T-helper 2 cell treated with Interferon-gamma antibody and Interleukin-4, amounts not matched to agents 100 ng/mL and 5 ng/mL, for 36 hours (primary cell): ENCODE results near the gene SMAD3. TPM values are rescaled to one million over a fixed set of nuclear protein-coding genes. Genes with fewer than 3 reads are reported as not detected.

ENCODE experiments used
- intact Hi-C: fragments of 100-400 bp; cut with micrococcal nuclease; formaldehyde crosslinking; loops from one replicate; pipeline ENCODE4 v1.15.1; 2023
- total RNA-seq: library from RNA; stranded (reverse); gene quantifications from 2 replicates; pipeline ENCODE4 v1.2.3, GENCODE V29; 2022

SMAD3 gene
- total RNA-seq, 1 donor from 2014 or later = 75.6 TPM

DNA sequence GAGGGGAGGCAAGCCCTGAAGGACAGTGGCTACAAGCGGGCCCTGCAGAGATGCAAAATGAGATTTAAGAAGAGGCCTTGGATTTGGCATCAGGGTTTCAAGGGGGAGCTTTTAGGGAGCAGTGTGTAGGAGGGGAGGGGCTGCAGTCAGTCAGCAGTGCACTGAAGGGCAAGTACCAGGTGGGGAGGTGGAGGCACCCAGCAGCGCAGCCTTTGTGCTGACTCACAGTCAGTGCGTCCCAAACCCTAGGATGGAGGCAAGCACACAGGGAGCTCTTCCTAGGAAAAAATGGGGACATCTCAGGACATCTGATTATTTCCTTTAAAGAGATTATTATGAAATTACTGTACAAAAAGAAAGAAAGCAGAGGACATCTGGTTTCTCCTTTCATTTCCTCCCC, 109.0 kb downstream of the SMAD3 start:
- intact Hi-C loops = loop anchor here (10.0 kb wide), 1 partner anchor 230 kb away; no protein-coding TSS in a partner anchor

DNA sequence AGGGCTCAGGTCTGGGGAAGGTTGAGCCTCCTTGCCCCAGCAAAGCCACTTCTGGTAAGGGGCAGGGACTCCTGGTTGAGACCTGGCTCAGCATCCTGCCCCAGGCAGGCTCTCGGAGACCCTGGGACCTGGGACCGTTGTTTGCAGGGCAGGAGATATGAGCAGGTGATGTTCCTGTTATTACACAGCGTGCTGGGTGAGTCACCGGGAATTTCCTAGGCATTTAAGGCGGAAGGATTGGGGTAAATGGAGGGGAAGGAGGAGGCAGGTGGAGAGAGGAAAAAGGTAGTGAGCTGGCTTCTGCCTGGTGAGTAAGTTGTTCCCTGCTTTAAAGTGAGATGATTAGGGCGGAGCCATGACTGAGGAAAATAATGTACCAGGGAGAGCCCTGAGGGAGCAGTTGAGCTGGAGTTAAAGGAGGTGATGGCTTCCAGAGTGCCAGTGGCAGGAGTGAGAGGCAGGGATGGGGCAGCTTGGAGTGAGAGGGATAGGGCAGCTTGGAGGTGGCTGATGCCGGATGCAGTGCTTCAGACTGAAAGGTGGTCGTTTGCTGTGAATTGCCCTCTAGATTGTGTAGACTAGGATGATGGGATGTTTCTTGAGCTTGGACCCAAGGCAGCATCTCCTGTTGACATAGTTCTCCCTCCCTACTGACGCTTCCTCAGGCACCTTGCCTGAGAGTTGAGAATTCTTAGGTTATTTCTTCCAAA, 109.6 kb downstream of the SMAD3 start:
- intact Hi-C loops = loop anchor here (10.0 kb wide), 1 partner anchor 230 kb away; no protein-coding TSS in a partner anchor

GRCh38 chr15:67175643-67176071, 110.3 kb downstream of the SMAD3 start:
- intact Hi-C loops = loop anchor here (10.0 kb wide), 1 partner anchor 231 kb away; no protein-coding TSS in a partner anchor

DNA sequence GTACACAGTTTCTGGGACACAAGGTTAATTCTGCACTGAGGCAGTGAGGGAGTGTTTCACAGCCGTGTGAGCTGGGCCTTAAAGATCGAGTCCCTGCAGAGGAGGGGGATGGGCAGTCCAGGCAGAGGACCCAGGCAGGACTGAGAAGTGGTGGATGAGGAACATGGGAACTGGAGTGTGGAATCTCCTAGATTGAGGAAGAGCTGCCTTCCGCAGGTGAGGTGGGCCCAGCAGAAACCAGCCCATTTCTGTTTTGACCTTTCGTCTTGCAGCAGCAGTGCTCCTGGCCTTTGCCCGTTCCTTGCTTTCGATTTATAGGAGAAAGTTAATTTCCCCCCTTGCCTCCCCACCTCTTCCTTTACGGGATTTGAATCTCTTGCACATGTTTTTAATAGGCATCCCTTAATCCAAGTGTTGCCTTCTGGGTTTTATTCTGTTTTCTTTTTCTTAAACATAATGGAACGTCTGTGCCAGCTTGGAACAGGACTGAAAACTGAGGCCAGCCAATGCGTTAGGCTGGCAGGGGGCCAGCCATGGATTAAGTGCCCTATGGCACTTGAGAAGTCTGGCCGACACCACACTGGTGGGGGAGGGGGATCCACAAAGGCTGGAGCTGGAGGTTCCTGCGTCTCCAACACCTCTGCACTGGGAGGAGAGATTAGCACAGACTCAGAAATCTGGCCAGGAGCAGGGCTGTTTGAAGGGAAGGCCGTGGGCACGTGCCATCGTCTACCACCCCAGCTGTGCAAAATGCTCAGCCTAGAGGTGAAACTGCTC, 111.0 kb downstream of the SMAD3 start:
- intact Hi-C loops = loop anchor here (10.0 kb wide), 1 partner anchor 232 kb away; no protein-coding TSS in a partner anchor

GRCh38 chr15:67177752-67178151, 112.3 kb downstream of the SMAD3 start:
- intact Hi-C loops = loop anchor here (10.0 kb wide), 1 partner anchor 233 kb away; no protein-coding TSS in a partner anchor

GRCh38 chr15:67178569-67179210, 113.3 kb downstream of the SMAD3 start:
- intact Hi-C loops = loop anchor here (10.0 kb wide), 1 partner anchor 234 kb away; no protein-coding TSS in a partner anchor

- intact Hi-C loops = loop anchor here (10.0 kb wide), 1 partner anchor 235 kb away; no protein-coding TSS in a partner anchor
Measured at GRCh38 chr15:67179411-67179995, 114.1 kb downstream of the SMAD3 start.

- intact Hi-C loops = no loop called here
Measured at GRCh38 chr15:67180035-67180434, 114.6 kb downstream of the SMAD3 start.

- intact Hi-C loops = no loop called here
Measured at GRCh38 chr15:67180514-67181191, 115.3 kb downstream of the SMAD3 start.

DNA sequence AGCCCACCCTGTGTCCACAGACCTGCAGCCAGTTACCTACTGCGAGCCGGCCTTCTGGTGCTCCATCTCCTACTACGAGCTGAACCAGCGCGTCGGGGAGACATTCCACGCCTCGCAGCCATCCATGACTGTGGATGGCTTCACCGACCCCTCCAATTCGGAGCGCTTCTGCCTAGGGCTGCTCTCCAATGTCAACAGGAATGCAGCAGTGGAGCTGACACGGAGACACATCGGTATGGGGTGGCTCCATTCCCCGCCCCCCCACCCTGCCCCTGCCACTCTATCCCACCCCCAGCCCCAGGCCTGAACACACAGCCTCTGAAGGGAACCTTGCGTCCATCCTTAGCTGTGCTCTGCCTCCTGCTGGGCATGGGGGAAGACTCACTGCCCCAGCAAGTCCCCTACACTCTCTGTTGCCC, 115.8 kb downstream of the SMAD3 start:
- intact Hi-C loops = no loop called here

GRCh38 chr15:67183443-67184169, 118.2 kb downstream of the SMAD3 start:
- intact Hi-C loops = no loop called here

GRCh38 chr15:67184208-67184925, 119.0 kb downstream of the SMAD3 start:
- intact Hi-C loops = no loop called here

- intact Hi-C loops = no loop called here
Measured at GRCh38 chr15:67185051-67185450, 119.6 kb downstream of the SMAD3 start.

GRCh38 chr15:67185621-67186225, 120.3 kb downstream of the SMAD3 start:
- intact Hi-C loops = no loop called here

DNA sequence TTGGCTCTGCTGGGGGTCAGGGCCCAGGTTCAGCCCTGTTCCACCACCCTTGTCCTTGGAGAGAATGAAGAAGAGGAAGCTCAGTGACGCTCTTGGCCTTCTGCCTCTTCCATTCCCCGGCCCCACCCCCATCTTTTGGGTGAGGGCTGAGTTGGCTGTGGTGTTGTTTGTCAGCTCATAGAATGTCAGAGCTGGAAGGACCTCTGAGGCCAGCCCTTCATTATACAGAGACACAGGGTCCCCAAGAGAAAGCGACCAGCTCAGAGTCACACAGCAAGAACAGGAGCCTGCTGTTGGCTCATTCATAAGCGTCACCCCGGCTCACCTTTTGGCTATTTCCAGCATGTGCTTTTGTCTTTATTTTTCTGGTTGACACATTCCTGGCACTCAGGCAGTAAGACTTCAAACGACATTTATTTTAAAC, 120.8 kb downstream of the SMAD3 start:
- intact Hi-C loops = no loop called here

GRCh38 chr15:67186688-67187087, 121.3 kb downstream of the SMAD3 start:
- intact Hi-C loops = no loop called here

GRCh38 chr15:67187351-67187854, 122.0 kb downstream of the SMAD3 start:
- intact Hi-C loops = no loop called here

- intact Hi-C loops = no loop called here
Measured at GRCh38 chr15:67188551-67189218, 123.3 kb downstream of the SMAD3 start.
